H9 (cell line): Measurements from ENCODE around the gene TCF4. TPM values are rescaled to one million over a fixed set of nuclear protein-coding genes. Genes with fewer than 3 reads are reported as not detected.

Source experiments
- DNase-seq: peaks from one replicate; pipeline ENCODE4 v3.0.0-alpha.2; 2017
- H2AFZ ChIP-seq: one replicate; pipeline ENCODE4 v1.6.1; 2013; ENCODE audit warnings: mild to moderate bottlenecking, low read length, control low read depth, moderate library complexity
- H2AK5ac ChIP-seq: 2 replicates; pipeline ENCODE4 v1.6.1; 2013; ENCODE audit warnings: low read length, control low read depth, mixed read lengths; ENCODE audit not compliant: insufficient read length
- H2BK120ac ChIP-seq: one replicate; pipeline ENCODE4 v1.6.1; 2013; ENCODE audit warnings: low read depth, mild to moderate bottlenecking, low read length, control low read depth, inconsistent platforms; ENCODE audit not compliant: poor library complexity, severe bottlenecking
- H2BK12ac ChIP-seq: 2 replicates; pipeline ENCODE4 v1.6.1; 2013; ENCODE audit warnings: low read length, control low read depth, mixed read lengths, low read depth; ENCODE audit not compliant: insufficient read length
- H2BK15ac ChIP-seq: 2 replicates; pipeline ENCODE4 v1.6.1; 2013; ENCODE audit warnings: low read depth, low read length, control low read depth
- H2BK20ac ChIP-seq: one replicate; pipeline ENCODE4 v1.6.1; 2013; ENCODE audit warnings: low read depth, mild to moderate bottlenecking, low read length, control low read depth, inconsistent platforms; ENCODE audit not compliant: poor library complexity, severe bottlenecking
- H2BK5ac ChIP-seq: 2 replicates; pipeline ENCODE4 v1.6.1; 2013; ENCODE audit warnings: low read length, control low read depth, mixed read lengths; ENCODE audit not compliant: insufficient read length
- H3K14ac ChIP-seq: 2 replicates; pipeline ENCODE4 v1.6.1; 2013; ENCODE audit warnings: low read length, control low read depth; ENCODE audit not compliant: insufficient read depth
- H3K18ac ChIP-seq: 2 replicates; pipeline ENCODE4 v1.6.1; 2013; ENCODE audit warnings: low read depth, mild to moderate bottlenecking, mixed read lengths, low read length, control low read depth; ENCODE audit not compliant: insufficient read length
- H3K23ac ChIP-seq: 2 replicates; pipeline ENCODE4 v1.6.1; 2013; ENCODE audit warnings: low read length, control low read depth, mixed read lengths, low read depth; ENCODE audit not compliant: insufficient read length
- H3K23me2 ChIP-seq: 2 replicates; pipeline ENCODE4 v1.6.1; 2013; ENCODE audit warnings: low read depth, mild to moderate bottlenecking, mixed read lengths, low read length, control low read depth; ENCODE audit not compliant: insufficient read length, poor library complexity, severe bottlenecking
- H3K27ac ChIP-seq: 2 replicates; pipeline ENCODE4 v1.5.1; 2013; ENCODE audit warnings: low read length, control low read depth, mixed read lengths, low read depth; ENCODE audit not compliant: insufficient read length
- H3K27me3 ChIP-seq: 2 replicates; pipeline ENCODE4 v1.6.1; 2013; ENCODE audit warnings: low read length, control low read depth, inconsistent platforms; ENCODE audit not compliant: insufficient read depth
- H3K4ac ChIP-seq: 2 replicates; pipeline ENCODE4 v1.6.1; 2013; ENCODE audit warnings: low read depth, mild to moderate bottlenecking, control low read depth, inconsistent platforms, low read length, moderate library complexity
- H3K4me1 ChIP-seq: 2 replicates; pipeline ENCODE4 v1.6.1; 2013; ENCODE audit warnings: low read length, control low read depth, inconsistent platforms; ENCODE audit not compliant: insufficient read depth
- H3K4me2 ChIP-seq: 2 replicates; pipeline ENCODE4 v1.6.1; 2013; ENCODE audit warnings: low read length, control low read depth, mixed read lengths; ENCODE audit not compliant: insufficient read length, insufficient read depth
- H3K56ac ChIP-seq: 2 replicates; pipeline ENCODE4 v1.6.1; 2013; ENCODE audit warnings: low read depth, mild to moderate bottlenecking, mixed read lengths, low read length, control low read depth; ENCODE audit not compliant: insufficient read length
- H3K79me1 ChIP-seq: 2 replicates; pipeline ENCODE4 v1.6.1; 2013; ENCODE audit warnings: low read depth, mild to moderate bottlenecking, moderate library complexity, low read length, control low read depth, inconsistent platforms; ENCODE audit not compliant: insufficient read depth, poor library complexity, severe bottlenecking
- H3K79me2 ChIP-seq: 2 replicates; pipeline ENCODE4 v1.6.1; 2013; ENCODE audit warnings: low read length, control low read depth, inconsistent platforms; ENCODE audit not compliant: insufficient read depth
- H3K9ac ChIP-seq: 2 replicates; pipeline ENCODE4 v1.6.1; 2013; ENCODE audit warnings: low read length, control low read depth, mixed read lengths; ENCODE audit not compliant: insufficient read length; ENCODE audit errors: extremely low read depth
- H3K9me3 ChIP-seq: one replicate; pipeline ENCODE4 v1.6.1; 2013; ENCODE audit warnings: low read depth, low read length, inconsistent platforms; ENCODE audit not compliant: control insufficient read depth
- H3T11ph ChIP-seq: one replicate; pipeline ENCODE4 v1.6.1; 2013; ENCODE audit warnings: mild to moderate bottlenecking, low read length, control low read depth, inconsistent platforms
- H4K20me1 ChIP-seq: one replicate; pipeline ENCODE4 v1.6.1; 2013; ENCODE audit not compliant: control insufficient read depth, insufficient read length, insufficient read depth
- H4K5ac ChIP-seq: 2 replicates; pipeline ENCODE4 v1.6.1; 2013; ENCODE audit warnings: low read depth, mild to moderate bottlenecking, mixed read lengths, low read length, control low read depth; ENCODE audit not compliant: insufficient read length
- H4K8ac ChIP-seq: replicated peaks from 2 replicates; pipeline ENCODE4 v1.6.1; 2013; ENCODE audit warnings: low read length, control low read depth, mixed read lengths, low read depth; ENCODE audit not compliant: insufficient read length
- H4K91ac ChIP-seq: 2 replicates; pipeline ENCODE4 v1.6.1; 2013; ENCODE audit warnings: low read depth, mild to moderate bottlenecking, moderate library complexity, mixed read lengths, low read length, control low read depth; ENCODE audit not compliant: insufficient read length
- H3K27ac Mint-ChIP-seq, 3 experiments: 2 replicates in 2 of 3; 3 replicates in 1 of 3; pipeline ENCODE4 v1.8.0; 2020 to 2021; ENCODE audit warnings: mixed read lengths in 3 of 3, mild to moderate bottlenecking in 1 of 3, moderate library complexity in 1 of 3
- H3K27me3 Mint-ChIP-seq: 2 replicates; pipeline ENCODE4 v1.8.0; 2021; ENCODE audit warnings: low read depth, mild to moderate bottlenecking, moderate library complexity, mixed read lengths
- H3K36me3 Mint-ChIP-seq, 3 experiments: 2 replicates in 2 of 3; 3 replicates in 1 of 3; pipeline ENCODE4 v1.8.0; 2020 to 2021; ENCODE audit warnings: low read depth in 3 of 3, mixed read lengths in 3 of 3; ENCODE audit not compliant: insufficient read depth in 1 of 3
- H3K4me1 Mint-ChIP-seq, 2 experiments: 2 replicates each; pipeline ENCODE4 v1.8.0; 2020; ENCODE audit warnings: mixed read lengths in 2 of 2
- H3K4me3 Mint-ChIP-seq, 2 experiments: 2 replicates in 1 of 2; 3 replicates in 1 of 2; pipeline ENCODE4 v1.8.0; 2020 to 2021; ENCODE audit warnings: mild to moderate bottlenecking in 2 of 2, mixed read lengths in 2 of 2, moderate library complexity in 1 of 2
- H3K9me3 Mint-ChIP-seq, 2 experiments: 2 replicates in 1 of 2; 3 replicates in 1 of 2; pipeline ENCODE4 v1.8.0; 2020; ENCODE audit warnings: mild to moderate bottlenecking in 2 of 2, mixed read lengths in 2 of 2, moderate library complexity in 1 of 2
- WGBS: extraction: QIAGEN DNeasy Blood & Tissue Kit; methylation state at CpG from one replicate; pipeline ENCODE4 v1.1.7; 2013; ENCODE audit warnings: missing lambda C conversion rate, low lambda C conversion rate, mixed read lengths; ENCODE audit not compliant: insufficient read length; ENCODE audit errors: extremely low coverage; 5-methylcytosine and 5-hydroxymethylcytosine counted together
- total RNA-seq: library from RNA; stranded (reverse); gene quantifications from 2 replicates; pipeline ENCODE4 v1.2.1, GENCODE V29; 2021
- TF ChIP-seq, protein P1 (sequence below): fragments of 200-600 bp; sonication (generic); conservative IDR thresholded peaks from 3 replicates; pipeline ENCODE4 v1.8.0; 2021; ENCODE audit warnings: antibody characterized with exemption, mild to moderate bottlenecking

Gene TCF4
- total RNA-seq, 1 experiment from 2014 or later = 99.4 TPM

DNA sequence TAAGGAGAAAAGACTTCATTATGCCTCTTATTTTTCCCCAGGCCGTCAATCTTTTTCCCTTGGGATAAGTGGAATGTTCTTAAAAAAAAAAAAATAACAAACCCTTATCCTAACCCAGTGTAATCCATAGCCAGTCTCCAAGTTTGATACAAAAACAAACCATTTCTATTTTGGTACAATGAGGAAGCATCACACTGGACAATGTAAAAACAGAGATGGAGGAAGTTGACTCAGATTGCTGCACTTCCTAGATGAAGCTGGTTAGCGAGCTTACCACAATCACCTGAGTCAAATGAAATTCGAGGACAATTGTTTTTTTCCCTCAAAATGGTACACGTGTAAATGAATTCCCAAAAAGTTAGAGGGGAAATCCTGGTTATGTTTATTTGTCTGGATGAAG, 259.7 kb downstream of the TCF4 start:
- H3T11ph ChIP-seq = no peak overlapping the region
- H3K56ac ChIP-seq = no peak overlapping the region
- Mint-ChIP-seq H3K27me3 (no peaks in the 10 kb centered on the region), H3K4me1 (peaks cover 12 to 15% of the 10 kb centered on the region in 2 experiments), H3K9me3 (no peaks in the 10 kb centered on the region), H3K36me3 (no peaks in the 10 kb centered on the region; a peak in 1 of 7 replicates), H3K27ac (no peak overlapping the region), H3K4me3 (no peak overlapping the region)
- TF ChIP-seq, protein P1, sequence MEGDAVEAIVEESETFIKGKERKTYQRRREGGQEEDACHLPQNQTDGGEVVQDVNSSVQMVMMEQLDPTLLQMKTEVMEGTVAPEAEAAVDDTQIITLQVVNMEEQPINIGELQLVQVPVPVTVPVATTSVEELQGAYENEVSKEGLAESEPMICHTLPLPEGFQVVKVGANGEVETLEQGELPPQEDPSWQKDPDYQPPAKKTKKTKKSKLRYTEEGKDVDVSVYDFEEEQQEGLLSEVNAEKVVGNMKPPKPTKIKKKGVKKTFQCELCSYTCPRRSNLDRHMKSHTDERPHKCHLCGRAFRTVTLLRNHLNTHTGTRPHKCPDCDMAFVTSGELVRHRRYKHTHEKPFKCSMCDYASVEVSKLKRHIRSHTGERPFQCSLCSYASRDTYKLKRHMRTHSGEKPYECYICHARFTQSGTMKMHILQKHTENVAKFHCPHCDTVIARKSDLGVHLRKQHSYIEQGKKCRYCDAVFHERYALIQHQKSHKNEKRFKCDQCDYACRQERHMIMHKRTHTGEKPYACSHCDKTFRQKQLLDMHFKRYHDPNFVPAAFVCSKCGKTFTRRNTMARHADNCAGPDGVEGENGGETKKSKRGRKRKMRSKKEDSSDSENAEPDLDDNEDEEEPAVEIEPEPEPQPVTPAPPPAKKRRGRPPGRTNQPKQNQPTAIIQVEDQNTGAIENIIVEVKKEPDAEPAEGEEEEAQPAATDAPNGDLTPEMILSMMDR = no peak
- no peak overlapping the region for H2BK20ac ChIP-seq
- no peaks in the 10 kb centered on the region for H3K9me3 ChIP-seq
- H3K23ac ChIP-seq = no peak overlapping the region
- no peaks in the 10 kb centered on the region for H3K23me2 ChIP-seq
- H3K4ac ChIP-seq = no peak overlapping the region
- H3K18ac ChIP-seq = no peak overlapping the region
- no peak overlapping the region for H2BK120ac ChIP-seq
- no peak overlapping the region for H2AK5ac ChIP-seq
- H3K9ac ChIP-seq = no peak overlapping the region
- no peak overlapping the region for H2AFZ ChIP-seq
- H2BK12ac ChIP-seq = no peak overlapping the region
- H3K14ac ChIP-seq = no peak overlapping the region
- no peaks in the 10 kb centered on the region for H3K4me1 ChIP-seq
- H3K27me3 ChIP-seq = no peaks in the 10 kb centered on the region
- H4K5ac ChIP-seq = no peak overlapping the region
- H4K91ac ChIP-seq = no peak overlapping the region
- DNase-seq = no peak
- no peak overlapping the region for H4K8ac ChIP-seq
- WGBS = no CpG with 5 or more reads among the region's 4 CpGs
- no peak overlapping the region for H2BK5ac ChIP-seq
- H2BK15ac ChIP-seq = no peak overlapping the region
- no peaks in the 10 kb centered on the region for H3K79me1 ChIP-seq
- H3K79me2 ChIP-seq = no peaks in the 10 kb centered on the region
- no peaks in the 10 kb centered on the region for H4K20me1 ChIP-seq
- no peak overlapping the region for H3K4me2 ChIP-seq
- H3K27ac ChIP-seq = no peak overlapping the region
